Suppressor macrophage treated with lipopolysaccharide for 1 hour (primary cell): ENCODE measurements around the gene CABP2.
A peak's percentile ranks its signal among the peaks of the same experiment; 100 is the strongest.
"Not testable (repeated sequence)": the region's sequence is repeated elsewhere in the genome, so short reads cannot be mapped to it uniquely, and the experiment has no call there.

Experiments used
- DNase-seq, 3 donors: peaks; one replicate each; pipeline ENCODE4 v3.0.0-alpha.2; 2020 to 2022

CABP2 gene

DNA sequence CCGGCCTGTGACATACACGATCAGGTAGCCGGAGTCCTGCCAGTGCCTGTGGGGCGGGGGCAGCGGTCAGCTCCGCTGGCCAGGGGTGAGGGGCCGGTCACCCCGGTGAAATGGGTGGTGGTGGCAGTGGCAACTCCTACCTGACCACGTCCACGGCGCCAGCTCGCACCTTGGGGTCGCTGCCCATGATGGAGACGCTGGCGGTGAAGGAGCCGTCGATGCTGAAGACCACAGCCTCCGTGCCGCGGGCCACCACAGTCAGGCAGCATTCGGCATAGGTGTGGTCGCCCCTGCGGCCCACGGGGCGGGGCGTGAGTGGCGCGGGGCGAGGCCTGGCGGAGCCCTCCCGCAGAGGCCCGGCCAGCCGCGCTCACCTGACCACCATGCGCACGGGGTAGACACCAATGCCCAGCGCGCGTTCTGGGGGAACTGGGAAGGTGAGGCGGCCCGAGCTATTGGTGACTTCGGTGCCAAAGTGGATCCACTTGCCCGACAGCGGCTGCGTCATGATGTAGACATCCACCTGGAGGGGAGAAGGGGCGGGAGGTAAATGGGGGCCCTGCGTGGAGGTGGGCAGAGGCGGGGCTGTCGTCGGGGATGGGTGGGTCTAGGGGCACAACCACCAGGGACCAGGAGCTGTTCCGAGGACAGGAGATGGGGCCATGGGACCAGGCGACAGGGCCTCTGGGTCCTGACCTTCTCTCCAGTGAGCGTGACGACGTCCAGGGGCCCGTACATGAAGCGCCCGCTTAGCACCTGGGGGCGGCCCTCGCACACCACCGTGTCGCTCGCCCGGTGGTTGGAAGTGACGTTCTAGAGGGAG, 29.5 kb downstream of the CABP2 start:
- DNase-seq: no peak

DNA sequence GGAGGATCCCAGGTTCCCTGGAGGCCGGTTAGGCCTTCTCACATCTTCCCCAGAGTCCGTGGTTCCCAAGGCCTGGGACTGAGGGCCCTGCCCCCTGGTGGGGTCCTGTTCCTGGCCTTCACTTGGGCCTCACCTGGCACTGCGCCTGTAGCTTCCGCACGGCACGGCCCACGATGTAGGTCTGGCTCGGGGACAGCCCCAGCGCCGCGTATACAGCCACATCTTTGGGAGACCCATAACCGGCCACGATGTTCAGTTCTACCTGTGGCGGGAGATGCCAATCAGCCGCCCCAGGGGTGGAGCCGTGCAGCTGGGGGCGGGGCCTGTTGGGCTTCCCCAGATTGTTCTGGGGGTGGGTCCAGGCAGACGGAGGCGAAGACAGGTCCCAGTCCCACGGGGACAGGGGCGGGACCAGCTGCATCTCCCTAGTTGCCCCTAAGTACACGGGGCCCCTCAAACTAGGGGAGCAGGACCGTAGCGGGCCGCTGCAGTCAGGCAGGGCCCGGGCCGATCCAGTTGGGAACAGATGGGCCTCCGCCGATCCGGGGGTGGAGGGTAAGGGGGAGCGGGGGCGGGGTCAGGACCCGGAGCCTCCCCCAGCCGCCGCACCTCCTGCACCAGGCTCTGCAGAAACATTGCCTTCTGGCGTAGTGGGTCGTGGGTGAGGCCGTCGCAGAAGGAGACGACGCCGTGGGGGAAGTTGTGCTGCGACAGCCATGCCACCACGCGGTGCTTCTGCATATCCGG, 30.3 kb downstream of the CABP2 start:
- DNase-seq: no peak

DNA sequence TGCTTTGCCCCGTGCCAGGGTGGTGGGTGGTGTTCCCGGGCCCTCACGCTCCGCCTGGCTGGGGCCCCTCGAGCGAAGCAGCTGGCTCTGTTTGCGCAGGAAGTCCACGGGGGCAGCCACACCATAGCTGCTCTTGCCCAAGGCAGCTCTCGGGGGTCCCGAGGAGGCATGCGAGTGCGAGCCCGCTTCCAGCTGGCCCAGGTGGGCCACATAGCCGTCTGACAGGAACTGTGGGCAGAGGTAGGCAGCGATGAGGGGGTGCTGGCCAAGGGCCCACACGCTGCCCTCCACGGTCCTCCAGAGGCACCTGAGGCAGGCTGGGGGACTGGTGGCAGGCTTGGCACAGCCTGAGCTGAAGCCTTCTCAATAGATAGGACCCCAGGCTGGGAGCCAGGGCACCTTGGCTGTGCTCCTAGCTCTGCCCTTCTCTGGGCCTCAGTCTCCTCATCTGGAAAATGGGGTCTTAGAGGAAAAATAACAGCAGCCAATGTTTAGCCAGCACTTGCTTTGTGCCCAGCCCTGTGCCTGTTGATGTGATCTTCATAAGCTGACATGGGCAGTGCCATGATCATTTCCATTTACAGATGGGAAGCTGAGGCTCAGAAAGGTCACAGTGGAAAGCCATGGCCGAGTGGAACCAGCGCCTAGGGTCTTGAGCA, 31.0 kb downstream of the CABP2 start:
- DNase-seq: no peak

DNA sequence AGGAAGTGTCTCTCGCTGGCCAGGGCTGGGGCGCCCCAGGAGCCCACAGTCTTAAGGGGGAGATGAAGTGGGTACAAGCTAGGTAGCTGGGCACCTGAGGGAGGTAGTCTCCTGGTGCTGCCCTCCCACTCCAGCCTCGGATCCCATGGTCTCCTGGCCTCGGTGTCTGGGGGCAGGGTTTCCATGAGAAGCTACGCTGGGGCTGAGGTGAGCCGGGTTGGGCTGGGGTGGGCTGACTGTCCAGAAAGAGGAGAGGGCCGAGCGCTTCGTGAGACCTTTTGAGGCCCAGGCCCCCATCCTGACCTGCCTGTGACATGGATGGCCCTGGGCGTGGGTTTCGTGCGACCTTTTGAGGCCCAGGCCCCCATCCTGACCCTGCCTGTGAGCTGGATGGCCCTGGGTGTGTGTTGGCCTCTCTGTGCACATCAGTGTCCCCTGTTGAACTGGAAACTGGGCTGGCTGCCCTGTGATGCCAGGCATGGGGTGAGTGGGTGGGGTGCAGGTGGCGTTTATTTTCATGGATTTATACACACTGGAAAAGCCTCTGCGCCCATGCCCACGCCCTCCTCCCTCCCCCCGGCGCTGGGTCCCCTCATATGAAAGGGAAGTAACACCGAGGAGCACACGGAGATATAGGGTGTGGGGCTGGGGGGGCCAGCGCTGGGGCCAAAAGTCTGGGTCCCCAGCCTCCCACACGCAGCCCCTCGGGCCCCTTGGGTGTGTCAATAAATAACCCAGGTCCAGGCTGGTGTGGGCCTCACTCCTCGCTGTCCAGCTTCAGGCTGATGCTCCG, 31.8 kb downstream of the CABP2 start:
- DNase-seq: no peak

DNA sequence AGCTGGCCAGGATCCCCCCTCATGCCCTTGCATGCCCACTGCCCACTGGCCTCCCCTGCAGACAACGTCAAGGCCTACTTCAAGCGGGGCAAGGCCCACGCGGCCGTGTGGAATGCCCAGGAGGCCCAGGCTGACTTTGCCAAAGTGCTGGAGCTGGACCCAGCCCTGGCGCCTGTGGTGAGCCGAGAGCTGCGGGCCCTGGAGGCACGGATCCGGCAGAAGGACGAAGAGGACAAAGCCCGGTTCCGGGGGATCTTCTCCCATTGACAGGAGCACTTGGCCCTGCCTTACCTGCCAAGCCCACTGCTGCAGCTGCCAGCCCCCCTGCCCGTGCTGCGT, 32.5 kb downstream of the CABP2 start:
- DNase-seq: no peak

DNA sequence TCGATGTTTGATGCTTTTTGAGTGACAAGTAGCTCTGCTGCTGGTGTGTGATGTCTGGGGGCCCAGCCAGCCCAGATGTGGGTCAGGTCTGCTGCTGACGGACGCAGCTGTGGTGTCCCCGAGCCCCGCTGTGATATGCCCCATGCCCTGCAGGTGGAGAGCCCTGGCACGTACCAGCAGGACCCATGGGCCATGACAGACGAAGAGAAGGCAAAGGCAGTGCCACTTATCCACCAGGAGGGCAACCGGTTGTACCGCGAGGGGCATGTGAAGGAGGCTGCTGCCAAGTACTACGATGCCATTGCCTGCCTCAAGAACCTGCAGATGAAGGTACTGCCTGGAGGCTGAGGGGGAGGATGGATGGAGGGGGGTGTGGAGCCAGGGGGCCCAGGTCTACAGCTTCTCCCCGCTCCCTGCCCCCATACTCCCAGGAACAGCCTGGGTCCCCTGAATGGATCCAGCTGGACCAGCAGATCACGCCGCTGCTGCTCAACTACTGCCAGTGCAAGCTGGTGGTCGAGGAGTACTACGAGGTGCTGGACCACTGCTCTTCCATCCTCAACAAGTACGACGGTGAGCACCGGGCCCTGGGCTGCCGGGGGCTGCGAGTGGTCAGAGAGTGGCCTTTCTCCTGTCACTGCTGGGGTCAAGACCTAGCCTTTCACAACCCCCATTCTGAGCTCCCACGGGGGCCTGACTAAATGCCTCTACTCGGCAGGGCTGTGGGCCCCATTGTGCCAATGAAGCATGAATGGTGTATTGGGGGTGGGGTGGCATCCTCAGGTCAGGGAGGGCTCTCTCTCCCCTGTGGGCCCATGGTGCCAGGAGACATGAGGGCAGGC, 33.1 kb downstream of the CABP2 start:
- DNase-seq: no peak

DNA sequence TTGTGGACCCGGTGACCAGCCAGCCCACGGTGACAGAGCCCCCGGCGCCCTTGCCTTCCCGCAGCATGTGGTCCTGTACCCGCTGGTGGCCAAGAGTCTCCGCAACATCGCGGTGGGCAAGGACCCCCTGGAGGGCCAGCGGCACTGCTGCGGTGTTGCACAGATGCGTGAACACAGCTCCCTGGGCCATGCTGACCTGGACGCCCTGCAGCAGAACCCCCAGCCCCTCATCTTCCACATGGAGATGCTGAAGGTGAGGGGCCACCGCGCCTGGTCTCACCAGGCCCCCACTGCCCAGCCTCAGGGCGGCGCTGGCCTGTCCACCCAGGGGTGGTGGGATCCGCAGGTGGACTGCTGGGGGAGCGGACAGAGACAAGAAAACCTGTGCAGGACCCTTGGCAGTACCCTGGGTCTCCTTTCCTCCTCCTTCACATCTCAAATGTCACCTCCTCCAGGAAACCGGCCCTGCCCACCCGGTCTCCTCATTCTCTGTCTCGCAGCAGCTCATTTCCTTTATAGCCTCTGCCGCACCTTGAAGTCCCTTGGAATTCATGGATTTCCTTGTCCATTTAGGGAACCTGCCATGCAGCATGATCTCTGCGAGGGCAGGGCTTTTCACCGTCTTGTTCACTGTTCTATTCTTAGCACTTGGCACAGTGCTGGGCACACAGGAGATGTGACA, 33.9 kb downstream of the CABP2 start:
- no peak for DNase-seq

DNA sequence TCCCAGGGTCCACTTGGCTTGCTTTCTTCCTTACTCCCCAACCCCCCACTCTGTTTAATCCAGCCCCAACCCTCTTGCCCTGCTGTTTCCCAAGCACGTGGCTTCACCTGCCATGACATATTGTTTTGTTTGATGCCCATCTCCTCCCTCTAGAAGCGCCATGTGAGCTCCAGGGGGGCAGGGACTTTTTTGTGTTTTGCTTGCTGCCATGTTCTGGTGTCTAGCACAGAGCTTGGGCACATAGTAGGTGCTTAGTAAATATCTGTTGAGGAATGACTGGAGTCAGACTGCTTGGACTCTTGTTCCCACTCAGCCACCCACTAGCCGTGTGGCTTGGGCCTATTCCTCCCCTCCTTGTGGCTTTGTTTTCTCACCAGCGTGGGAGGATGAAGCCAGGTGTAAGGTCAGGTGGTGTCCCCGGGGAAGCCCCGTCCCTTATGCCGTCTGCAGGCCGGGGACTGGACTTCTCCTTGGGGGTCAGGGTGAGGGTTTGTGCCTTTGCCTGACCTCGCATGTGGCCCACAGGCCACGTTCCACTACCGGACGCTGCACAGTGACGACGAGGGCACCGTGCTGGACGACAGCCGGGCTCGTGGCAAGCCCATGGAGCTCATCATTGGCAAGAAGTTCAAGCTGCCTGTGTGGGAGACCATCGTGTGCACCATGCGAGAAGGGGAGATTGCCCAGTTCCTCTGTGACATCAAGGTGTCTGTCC, 36.6 kb downstream of the CABP2 start:
- DNase-seq: no peak

DNA sequence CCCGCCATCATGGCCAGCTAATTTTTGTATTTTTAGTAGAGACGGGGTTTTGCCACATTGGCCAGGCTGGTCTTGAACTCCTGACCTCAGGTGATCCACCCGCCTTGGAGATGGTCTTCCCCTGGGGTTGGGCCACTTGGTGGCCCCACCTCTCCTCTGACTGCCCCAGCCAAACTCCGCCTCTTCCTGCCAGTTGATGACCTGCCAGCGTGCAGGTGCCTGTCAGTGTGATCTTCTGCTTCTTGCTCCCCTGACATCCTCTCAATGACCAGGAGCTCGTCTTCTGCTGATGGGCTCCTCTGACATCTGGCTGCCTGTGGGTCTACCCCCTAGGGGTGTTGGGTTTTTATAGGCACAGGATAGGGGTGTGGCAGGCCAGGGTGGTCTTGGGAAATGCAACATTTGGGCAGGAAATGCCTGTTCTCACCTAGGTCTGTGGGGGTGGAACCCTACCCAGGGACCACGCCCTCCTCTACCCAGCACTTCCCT, 37.3 kb downstream of the CABP2 start:
- not testable (repeated sequence) for DNase-seq

DNA sequence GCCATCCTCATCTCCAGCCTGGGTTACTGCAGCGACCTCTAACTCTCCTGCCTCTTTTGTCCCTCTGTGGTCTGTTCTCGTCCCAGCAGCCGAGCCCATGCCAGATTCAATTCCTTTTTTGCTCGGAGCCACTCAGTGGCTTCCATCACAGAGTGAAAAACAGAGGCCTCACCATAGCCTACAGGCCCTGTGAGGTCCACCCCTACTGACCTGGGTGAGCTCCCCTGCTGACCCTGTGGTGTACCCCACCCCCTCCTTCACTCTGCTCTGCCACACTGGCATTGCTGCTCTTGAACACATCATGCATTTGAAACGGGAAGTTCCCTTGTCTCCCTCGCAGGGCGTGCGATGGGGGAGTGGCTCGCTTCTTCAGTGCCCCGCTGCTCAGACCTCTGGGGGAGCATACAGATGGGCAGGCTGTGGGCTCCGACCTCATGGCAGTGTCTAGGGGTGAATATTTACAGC, 38.4 kb downstream of the CABP2 start:
- peak; percentile 69 to 76 (median 72) for DNase-seq

DNA sequence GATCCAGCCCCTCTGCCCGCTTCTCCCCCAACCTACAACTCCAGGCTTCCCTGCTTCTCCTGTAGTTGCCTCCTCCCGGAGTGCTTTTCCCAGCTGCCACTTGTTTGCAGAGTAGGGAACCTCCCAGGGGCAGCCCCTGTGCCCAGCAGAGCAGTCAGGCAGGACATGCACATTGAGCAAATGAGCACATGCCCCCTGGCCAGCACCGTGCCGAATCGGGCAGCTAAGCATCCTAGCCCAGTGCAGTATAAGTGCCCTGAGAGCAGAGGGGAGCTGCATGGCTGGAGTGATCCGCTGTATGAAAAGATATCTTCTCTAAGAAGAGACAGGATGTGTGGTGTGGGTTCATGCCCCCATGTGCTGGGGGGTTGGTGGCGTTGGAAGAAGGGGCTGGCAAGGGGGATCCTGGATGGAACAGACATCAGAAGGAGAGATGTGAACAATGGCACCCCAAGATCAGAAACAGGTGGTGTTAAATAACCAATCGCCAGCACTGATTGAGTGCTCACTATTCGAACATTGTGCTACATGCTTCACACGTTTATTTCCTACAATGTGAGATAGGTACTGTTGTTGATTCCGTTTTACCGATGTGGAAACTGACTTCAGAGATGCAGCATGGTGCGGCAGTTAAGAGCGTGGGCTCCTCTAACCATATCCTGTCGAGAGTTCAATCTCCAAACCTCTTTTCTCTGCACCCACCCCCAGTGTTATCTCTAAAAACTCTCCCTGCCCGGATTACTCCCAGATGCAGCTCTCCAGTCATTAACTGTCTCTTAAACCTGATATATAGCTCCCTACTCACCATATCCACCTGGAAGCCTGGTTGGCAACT, 39.2 kb downstream of the CABP2 start:
- DNase-seq: no peak

DNA sequence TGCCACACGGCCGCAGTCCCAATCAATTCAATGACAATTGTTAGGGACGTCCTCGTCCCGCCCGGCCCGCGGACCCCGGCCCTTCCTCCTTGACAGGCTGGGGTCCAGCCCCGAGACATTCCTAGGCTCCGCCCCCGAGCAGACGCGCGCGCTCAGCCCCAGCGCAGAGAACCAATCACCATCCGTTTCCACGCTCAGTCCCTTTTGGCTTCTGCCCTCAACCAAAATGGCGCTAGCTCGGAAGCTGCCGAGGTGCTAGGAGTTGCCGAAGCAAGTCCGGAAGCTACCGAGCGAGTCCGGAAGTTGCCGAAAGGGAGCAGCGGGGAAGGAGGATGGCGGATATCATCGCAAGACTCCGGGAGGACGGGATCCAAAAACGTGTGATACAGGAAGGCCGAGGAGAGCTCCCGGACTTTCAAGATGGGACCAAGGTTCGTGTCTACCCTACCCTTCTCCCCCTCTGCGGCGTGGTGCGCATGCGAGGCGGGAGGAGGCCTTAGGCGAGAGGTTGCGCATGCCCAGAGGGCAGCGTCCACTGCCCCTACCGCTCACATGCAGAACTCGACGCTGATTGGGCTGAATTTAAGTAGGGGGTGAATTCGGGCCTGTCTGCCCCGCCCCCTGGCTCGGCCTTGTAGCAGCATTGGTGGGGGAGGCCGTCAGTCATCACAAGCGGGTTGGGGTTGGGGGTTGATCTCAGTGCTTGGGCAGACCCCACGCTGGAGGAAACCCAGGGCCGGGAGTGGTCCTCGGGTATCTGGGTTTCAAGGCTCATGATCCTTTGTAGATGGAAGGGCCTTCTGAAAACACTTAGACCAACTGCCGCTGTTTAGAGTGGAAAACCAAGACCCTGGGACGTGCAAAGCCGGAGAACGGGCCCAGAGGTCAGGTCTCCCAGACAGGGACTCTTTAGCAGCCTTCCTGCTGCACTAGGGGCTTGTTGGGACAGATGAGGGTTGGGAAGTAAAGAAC, 40.1 kb downstream of the CABP2 start, which contains the start of gene AIP:
Gene AIP (plus strand): TSS at position 200 of the 972 bp plus-strand sequence. CDS start 133 bp downstream, at position 333.
- peak; percentile 97 to 99 (median 99) for DNase-seq

DNA sequence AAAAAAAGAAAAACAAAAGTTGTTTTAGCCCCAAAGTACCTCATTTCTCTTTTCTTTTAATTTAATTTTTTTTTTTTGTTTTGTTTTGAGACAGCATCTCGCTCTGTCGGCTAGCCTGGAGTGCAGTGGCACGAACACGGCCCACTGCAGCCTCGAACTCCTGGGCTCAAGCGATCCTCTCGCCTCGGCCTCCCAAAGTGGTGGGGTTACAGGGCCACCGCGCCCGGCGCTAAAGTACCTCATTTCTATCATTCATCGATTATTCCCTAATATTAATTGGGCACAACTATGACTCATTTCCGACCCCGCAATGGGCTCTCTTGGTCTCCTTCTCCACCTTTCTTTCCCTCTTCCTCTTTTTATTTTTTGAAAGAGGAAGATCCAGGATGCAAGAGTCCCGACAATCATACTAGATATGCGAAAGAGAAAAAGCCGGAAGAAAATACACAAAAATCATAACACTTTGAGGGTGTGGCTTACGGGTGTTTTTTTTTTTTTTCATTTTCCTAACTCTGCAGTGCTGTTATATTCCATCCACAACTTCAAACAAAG, 40.9 kb downstream of the CABP2 start:
- DNase-seq: peak; percentile 49 to 76 (median 68)

DNA sequence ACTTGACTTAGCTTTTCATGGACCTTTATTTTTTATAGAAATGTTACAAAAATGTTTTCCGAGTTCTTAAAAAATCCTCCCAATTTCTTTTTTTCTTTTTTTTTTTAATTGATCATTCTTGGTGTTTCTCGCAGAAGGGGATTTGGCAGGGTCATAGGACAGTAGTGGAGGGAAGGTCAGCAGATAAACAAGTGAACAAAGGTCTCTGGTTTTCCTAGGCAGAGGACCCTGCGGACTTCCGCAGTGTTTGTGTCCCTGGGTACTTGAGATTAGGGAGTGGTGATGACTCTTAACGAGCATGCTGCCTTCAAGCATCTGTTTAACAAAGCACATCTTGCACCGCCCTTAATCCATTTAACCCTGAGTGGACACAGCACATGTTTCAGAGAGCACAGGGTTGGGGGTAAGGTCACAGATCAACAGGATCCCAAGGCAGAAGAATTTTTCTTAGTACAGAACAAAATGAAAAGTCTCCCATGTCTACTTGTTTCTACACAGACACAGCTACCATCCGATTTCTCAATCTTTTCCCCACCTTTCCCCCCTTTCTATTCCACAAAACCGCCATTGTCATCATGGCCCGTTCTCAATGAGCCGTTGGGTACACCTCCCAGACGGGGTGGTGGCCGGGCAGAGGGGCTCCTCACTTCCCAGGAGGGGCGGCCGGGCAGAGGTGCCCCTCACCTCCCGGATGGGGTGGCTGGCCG, 45.7 kb downstream of the CABP2 start:
- not testable (repeated sequence) for DNase-seq

DNA sequence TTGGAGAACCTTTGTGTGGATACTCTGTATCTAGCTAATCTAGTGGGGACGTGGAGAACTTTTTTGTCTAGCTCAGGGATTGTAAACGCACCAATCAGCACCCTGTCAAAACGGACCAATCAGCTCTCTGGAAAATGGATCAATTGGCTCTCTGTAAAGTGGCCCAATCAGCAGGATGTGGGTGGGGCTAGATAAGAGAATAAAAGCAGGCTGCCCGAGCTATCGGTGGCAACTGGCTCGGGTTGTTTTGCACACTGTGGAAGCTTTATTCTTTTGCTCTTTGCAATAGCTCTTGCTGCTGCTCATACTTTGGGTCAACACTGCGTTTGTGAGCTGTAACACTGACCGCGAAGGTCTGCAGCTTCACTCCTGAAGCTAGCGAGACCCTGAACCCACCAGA, 46.6 kb downstream of the CABP2 start:
- not testable (repeated sequence) for DNase-seq

DNA sequence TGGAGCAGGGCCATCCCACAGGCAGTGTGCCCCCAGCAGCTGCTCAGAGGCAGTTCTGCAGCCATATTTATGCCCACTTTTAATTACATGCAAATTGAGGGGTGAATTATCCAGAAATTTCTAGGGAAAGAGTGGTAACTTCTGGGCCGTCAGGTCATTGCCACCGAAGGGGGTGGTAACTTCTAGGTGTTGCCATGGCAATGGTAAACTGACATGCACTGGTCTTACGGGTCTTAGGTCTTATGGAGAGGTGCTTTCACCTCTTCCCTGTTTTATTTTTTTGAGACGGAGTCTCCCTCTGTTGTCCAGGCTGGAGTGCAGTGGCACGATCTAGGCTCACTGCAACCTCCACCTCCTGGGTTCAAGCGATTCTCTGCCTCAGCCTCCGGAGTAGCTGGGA, 50.4 kb downstream of the CABP2 start:
- no peak for DNase-seq
